Activated naive CD8-positive, alpha-beta T cell treated with anti-CD3 and anti-CD28 coated beads, Interleukin-2, amount 50 U/mL, for 24 hours (primary cell): Measurements from ENCODE around the gene CDKAL1.

Experiments used
- ATAC-seq: fragments of 150-1000 bp; cut with Tn5 transposase; one replicate; pipeline ENCODE4 v1.10.0; 2021
- DNase-seq: peaks from one replicate; pipeline ENCODE4 v3.0.0; 2021
- H3K27ac Mint-ChIP-seq: one replicate; pipeline ENCODE4 v1.8.0; 2021; ENCODE audit warnings: mild to moderate bottlenecking, mixed read lengths
- H3K27me3 Mint-ChIP-seq: one replicate; pipeline ENCODE4 v1.8.0; 2021; ENCODE audit warnings: mixed read lengths
- H3K36me3 Mint-ChIP-seq: one replicate; pipeline ENCODE4 v1.8.0; 2021; ENCODE audit warnings: low read depth, mixed read lengths
- H3K4me1 Mint-ChIP-seq: one replicate; pipeline ENCODE4 v1.8.0; 2021; ENCODE audit warnings: mixed read lengths
- H3K4me3 Mint-ChIP-seq: one replicate; pipeline ENCODE4 v1.8.0; 2021; ENCODE audit warnings: mild to moderate bottlenecking, moderate library complexity, mixed read lengths
- H3K9me3 Mint-ChIP-seq: one replicate; pipeline ENCODE4 v1.8.0; 2021; ENCODE audit warnings: mixed read lengths

Gene CDKAL1

GRCh38 chr6:20678831-20679352, 144.6 kb downstream of the CDKAL1 start:
- Mint-ChIP-seq H3K4me1 (peaks cover 30% of the 10 kb centered on the region), H3K36me3 (peaks cover 7% of the 10 kb centered on the region), H3K9me3 (peaks cover 4% of the 10 kb centered on the region), H3K27ac (no peak overlapping the region), H3K27me3 (no peaks in the 10 kb centered on the region), H3K4me3 (no peak overlapping the region)
- DNase-seq (no peak), ATAC-seq (no peak)

DNA sequence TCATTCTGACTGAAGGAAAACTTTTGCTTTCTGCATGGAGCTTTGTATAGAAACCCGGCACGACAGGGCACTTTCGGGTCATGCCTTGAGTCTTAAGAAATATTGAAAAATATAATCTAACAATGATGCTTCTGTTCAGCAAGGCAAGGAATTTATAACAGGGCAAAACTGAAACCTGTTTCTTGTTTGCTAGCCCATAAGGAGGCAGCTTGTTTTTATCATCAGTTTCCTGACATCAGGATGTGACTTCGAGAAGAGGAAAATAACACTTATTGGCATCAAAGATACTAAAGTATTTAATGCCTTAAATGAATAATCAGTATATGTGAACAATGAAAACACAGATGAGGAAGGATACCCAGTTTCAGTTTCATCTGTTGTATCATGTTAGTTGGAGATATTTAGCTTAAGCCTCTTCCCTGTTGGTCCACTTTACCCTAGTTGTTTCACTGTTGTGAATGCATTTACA, 146.5 kb downstream of the CDKAL1 start:
- H3K9me3 Mint-ChIP-seq, result no peaks in the 10 kb centered on the region
- peaks cover 27% of the 10 kb centered on the region for H3K4me1 Mint-ChIP-seq
- DNase-seq (no peak), ATAC-seq (peak; percentile 82)
- H3K4me3 Mint-ChIP-seq, result peak overlapping the region; percentile 34
- peak overlapping the region; percentile 64 for H3K27ac Mint-ChIP-seq
- H3K36me3 Mint-ChIP-seq, result peaks cover 11% of the 10 kb centered on the region
- H3K27me3 Mint-ChIP-seq, result no peaks in the 10 kb centered on the region

- ATAC-seq, result peak; percentile 88
- DNase-seq, result no peak
- Mint-ChIP-seq H3K27ac (peak overlapping the region; percentile 64), H3K36me3 (peaks cover 11% of the 10 kb centered on the region), H3K4me3 (peak overlapping the region; percentile 34), H3K9me3 (no peaks in the 10 kb centered on the region), H3K4me1 (peaks cover 27% of the 10 kb centered on the region), H3K27me3 (no peaks in the 10 kb centered on the region)
Observed at GRCh38 chr6:20681243-20681684, 147.0 kb downstream of the CDKAL1 start.

- no peak for DNase-seq
- Mint-ChIP-seq H3K4me3 (no peak overlapping the region), H3K27ac (no peak overlapping the region), H3K9me3 (no peaks in the 10 kb centered on the region), H3K4me1 (peaks cover 49% of the 10 kb centered on the region), H3K27me3 (no peaks in the 10 kb centered on the region), H3K36me3 (peaks cover 13% of the 10 kb centered on the region)
- no peak for ATAC-seq
Observed at GRCh38 chr6:20684474-20684873, 150.2 kb downstream of the CDKAL1 start.

GRCh38 chr6:20686142-20686541, 151.9 kb downstream of the CDKAL1 start:
- DNase-seq (no peak), ATAC-seq (no peak)
- Mint-ChIP-seq H3K4me1 (peaks cover 48% of the 10 kb centered on the region), H3K4me3 (no peak overlapping the region), H3K36me3 (peaks cover 12% of the 10 kb centered on the region), H3K27ac (no peak overlapping the region), H3K9me3 (no peaks in the 10 kb centered on the region), H3K27me3 (no peaks in the 10 kb centered on the region)

DNA sequence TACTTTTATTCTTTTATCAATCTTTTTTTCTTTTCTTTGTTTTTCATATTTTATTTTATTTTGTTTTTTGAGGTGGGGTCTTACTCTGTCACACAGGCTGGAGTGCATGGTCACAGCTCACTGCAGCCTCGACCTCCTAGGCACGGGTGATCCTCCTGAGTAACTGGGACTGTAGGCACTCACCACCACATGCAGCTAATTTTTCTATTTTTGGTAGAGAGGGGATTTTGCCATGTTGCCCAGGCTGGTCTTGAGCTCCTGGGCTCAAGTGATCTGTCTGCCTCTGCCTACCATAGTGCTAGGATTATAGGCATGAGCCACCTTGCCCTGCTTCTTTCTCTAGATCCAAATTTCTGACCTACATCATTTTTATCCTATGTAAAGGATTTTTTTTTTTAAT, 153.2 kb downstream of the CDKAL1 start:
- ATAC-seq (no peak), DNase-seq (no peak)
- Mint-ChIP-seq H3K4me3 (no peak overlapping the region), H3K27ac (no peak overlapping the region), H3K4me1 (peaks cover 50% of the 10 kb centered on the region), H3K27me3 (no peaks in the 10 kb centered on the region), H3K9me3 (peaks cover 3% of the 10 kb centered on the region), H3K36me3 (peaks cover 18% of the 10 kb centered on the region)

GRCh38 chr6:20688710-20689500, 154.6 kb downstream of the CDKAL1 start:
- no peak for DNase-seq
- ATAC-seq, result peak; percentile 69
- peak overlapping the region; percentile 43 for H3K27ac Mint-ChIP-seq
- peak overlapping the region; percentile 1 for H3K4me3 Mint-ChIP-seq
- peaks cover 21% of the 10 kb centered on the region for H3K36me3 Mint-ChIP-seq
- no peaks in the 10 kb centered on the region for H3K27me3 Mint-ChIP-seq
- peaks cover 3% of the 10 kb centered on the region for H3K9me3 Mint-ChIP-seq
- peaks cover 59% of the 10 kb centered on the region for H3K4me1 Mint-ChIP-seq

GRCh38 chr6:20691185-20691584, 156.9 kb downstream of the CDKAL1 start:
- Mint-ChIP-seq H3K4me1 (peaks cover 62% of the 10 kb centered on the region), H3K27me3 (no peaks in the 10 kb centered on the region), H3K27ac (no peak overlapping the region), H3K36me3 (peaks cover 22% of the 10 kb centered on the region), H3K9me3 (peaks cover 3% of the 10 kb centered on the region), H3K4me3 (no peak overlapping the region)
- ATAC-seq (no peak), DNase-seq (no peak)

GRCh38 chr6:20692023-20692422, 157.8 kb downstream of the CDKAL1 start:
- H3K4me3 Mint-ChIP-seq, result no peak overlapping the region
- H3K36me3 Mint-ChIP-seq, result peaks cover 19% of the 10 kb centered on the region
- ATAC-seq (no peak), DNase-seq (no peak)
- H3K9me3 Mint-ChIP-seq, result peaks cover 3% of the 10 kb centered on the region
- H3K27me3 Mint-ChIP-seq, result no peaks in the 10 kb centered on the region
- peaks cover 61% of the 10 kb centered on the region for H3K4me1 Mint-ChIP-seq
- peak overlapping the region; percentile 69 for H3K27ac Mint-ChIP-seq

DNA sequence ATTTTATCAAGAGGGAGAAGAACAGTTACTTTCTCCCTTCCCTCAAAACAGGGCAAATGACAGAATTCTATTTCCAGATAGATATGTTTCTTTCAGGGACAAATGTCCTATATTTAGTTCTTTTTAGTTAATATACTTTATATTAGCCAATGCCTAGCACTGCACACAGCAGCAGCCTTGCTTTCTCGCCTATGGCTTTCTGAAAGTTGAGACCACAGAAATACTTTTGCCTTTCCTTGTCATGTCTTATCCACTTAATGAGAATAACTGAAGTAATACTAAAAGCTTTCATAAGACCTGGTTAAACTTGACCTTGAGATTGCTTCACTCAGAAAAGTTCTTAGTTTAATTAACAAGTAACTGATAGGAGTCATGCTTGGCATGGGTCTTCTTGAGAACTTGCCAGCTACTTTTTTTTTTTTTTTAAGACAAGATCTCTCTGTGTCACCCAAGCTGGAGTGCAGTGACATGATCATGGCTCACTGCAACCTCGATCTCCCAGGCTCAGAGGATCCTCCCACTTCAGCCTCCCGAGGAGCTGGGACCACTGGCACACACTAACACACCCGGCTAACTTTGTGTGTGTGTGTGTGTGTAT, 159.3 kb downstream of the CDKAL1 start:
- ATAC-seq (no peak), DNase-seq (no peak)
- Mint-ChIP-seq H3K27me3 (no peaks in the 10 kb centered on the region), H3K9me3 (peaks cover 3% of the 10 kb centered on the region), H3K4me3 (no peak overlapping the region), H3K36me3 (peaks cover 17% of the 10 kb centered on the region), H3K27ac (no peak overlapping the region), H3K4me1 (peaks cover 60% of the 10 kb centered on the region)

DNA sequence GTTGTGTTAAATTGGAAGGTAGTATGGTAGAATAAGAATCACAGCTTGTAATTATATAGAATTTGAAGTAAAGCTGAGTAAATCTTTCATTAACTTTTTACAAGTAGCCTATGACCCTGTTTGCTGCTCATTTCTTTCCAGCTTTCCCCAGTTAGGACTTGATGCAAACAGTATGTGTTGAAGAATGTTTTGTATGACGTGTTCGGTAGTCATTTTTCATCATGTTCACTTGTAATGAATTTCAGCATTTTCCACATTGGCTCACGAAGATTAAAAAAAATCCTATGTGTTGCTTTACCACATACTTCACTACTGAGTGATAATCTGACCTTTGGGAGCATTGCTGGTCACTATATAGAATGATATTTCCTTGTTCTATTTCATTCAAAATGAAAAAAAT, 162.4 kb downstream of the CDKAL1 start:
- Mint-ChIP-seq H3K4me3 (no peak overlapping the region), H3K9me3 (peaks cover under 1% of the 10 kb centered on the region), H3K4me1 (peaks cover 60% of the 10 kb centered on the region), H3K27me3 (no peaks in the 10 kb centered on the region), H3K36me3 (peaks cover 16% of the 10 kb centered on the region), H3K27ac (no peak overlapping the region)
- DNase-seq, result no peak
- no peak for ATAC-seq

DNA sequence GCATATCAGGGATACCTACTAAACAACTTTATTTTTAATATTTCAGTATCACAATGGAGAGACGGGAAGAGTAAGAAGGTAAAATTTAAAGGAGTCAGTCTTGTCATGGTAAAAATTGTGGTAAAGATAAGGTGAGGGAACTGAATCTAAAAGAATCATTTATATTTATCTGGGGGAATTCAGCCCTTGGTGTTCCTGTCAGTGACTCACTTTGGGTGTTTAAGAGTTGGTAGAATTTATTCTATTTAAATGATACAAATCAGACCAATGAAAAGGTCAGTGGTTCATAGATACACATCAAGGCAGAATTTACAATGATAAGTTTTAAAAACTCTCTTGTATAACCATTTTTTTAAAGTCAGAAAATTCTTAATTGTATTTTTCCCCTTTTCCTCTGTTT, 164.4 kb downstream of the CDKAL1 start:
- H3K4me3 Mint-ChIP-seq, result peak overlapping the region; percentile 3
- H3K9me3 Mint-ChIP-seq, result no peaks in the 10 kb centered on the region
- peaks cover 7% of the 10 kb centered on the region for H3K36me3 Mint-ChIP-seq
- no peaks in the 10 kb centered on the region for H3K27me3 Mint-ChIP-seq
- peaks cover 54% of the 10 kb centered on the region for H3K4me1 Mint-ChIP-seq
- no peak for DNase-seq
- peak overlapping the region; percentile 50 for H3K27ac Mint-ChIP-seq
- peak; percentile 57 for ATAC-seq

- H3K36me3 Mint-ChIP-seq, result peaks cover 7% of the 10 kb centered on the region
- no peaks in the 10 kb centered on the region for H3K27me3 Mint-ChIP-seq
- no peak for ATAC-seq
Observed at GRCh38 chr6:20699402-20699801, 165.1 kb downstream of the CDKAL1 start.

GRCh38 chr6:20700375-20700774, 166.1 kb downstream of the CDKAL1 start:
- DNase-seq (no peak), ATAC-seq (no peak)
- Mint-ChIP-seq H3K9me3 (no peaks in the 10 kb centered on the region), H3K27me3 (no peaks in the 10 kb centered on the region), H3K27ac (no peak overlapping the region), H3K4me1 (peaks cover 60% of the 10 kb centered on the region), H3K36me3 (peaks cover 3% of the 10 kb centered on the region), H3K4me3 (no peak overlapping the region)

More at GRCh38 chr6:20699402-20699801, 165.1 kb downstream of the CDKAL1 start:
- DNase-seq, result no peak
- Mint-ChIP-seq H3K9me3 (no peaks in the 10 kb centered on the region), H3K4me1 (peaks cover 56% of the 10 kb centered on the region), H3K27ac (no peak overlapping the region), H3K4me3 (no peak overlapping the region)

DNA sequence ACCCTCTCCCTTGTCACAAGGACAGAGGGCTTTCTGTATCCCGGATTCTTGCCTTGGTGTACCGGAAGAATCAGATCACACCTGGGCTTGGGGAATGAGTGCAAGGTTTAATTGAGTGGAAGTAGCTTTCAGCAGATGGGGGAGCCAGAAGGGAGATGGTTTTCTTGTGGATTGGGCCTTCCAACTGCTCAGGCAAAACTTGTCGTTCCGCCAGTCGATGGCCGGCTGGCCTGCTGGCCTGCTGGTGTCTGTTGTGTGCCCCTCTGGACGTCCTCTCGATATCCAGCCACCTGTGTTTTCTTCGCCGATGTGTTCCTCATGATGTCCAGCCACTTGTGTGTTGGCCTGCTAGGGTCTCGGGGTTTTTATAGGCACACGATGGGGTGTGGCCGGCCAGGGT, 168.1 kb downstream of the CDKAL1 start:
- H3K36me3 Mint-ChIP-seq, result peaks cover 2% of the 10 kb centered on the region
- no peaks in the 10 kb centered on the region for H3K27me3 Mint-ChIP-seq

More for the DNA sequence above, 168.1 kb downstream of the CDKAL1 start:
- Mint-ChIP-seq H3K9me3 (no peaks in the 10 kb centered on the region), H3K4me3 (no peak overlapping the region), H3K4me1 (peaks cover 72% of the 10 kb centered on the region), H3K27ac (no peak overlapping the region)
- ATAC-seq (no peak), DNase-seq (no peak)
